H1 (cell line): ENCODE data around the gene BSPRY. TPM values are rescaled to one million over a fixed set of nuclear protein-coding genes. Genes with fewer than 3 reads are reported as not detected.

Experiments used
- CTCF ChIA-PET: fragments of 300-600 bp; sonication (Branson Sonifier 250); formaldehyde crosslinking; loops from one replicate; lab custom pipeline; 2021; ENCODE audit not compliant: partially characterized antibody; lab: Charles Lee
- POLR2A ChIA-PET: fragments of 300-600 bp; sonication (Branson Sonifier 250); formaldehyde crosslinking; loops from one replicate; lab custom pipeline; 2021; ENCODE audit warnings: inconsistent platforms; ENCODE audit not compliant: partially characterized antibody; lab: Charles Lee
- DNase-seq, 2 experiments: peaks; one replicate each; pipeline versions ENCODE4 v3.0.0 to v3.0.0-alpha.2; 2010 to 2022; ENCODE audit warnings: low spot score in 2 of 2, low read depth in 1 of 2, mixed read lengths in 1 of 2
- FAIRE-seq: peaks from 2 replicates; lab custom pipeline; 2011; peaks lifted over from hg19 to GRCh38; lab: Jason Lieb, UNC
- H2AFZ ChIP-seq: 2 replicates; pipeline ENCODE4 v1.8.1; 2012; ENCODE audit warnings: low read length, inconsistent platforms
- H2AK5ac ChIP-seq: 2 replicates; pipeline ENCODE4 v1.6.1; 2013; ENCODE audit warnings: low read depth, low read length
- H2BK120ac ChIP-seq: replicated peaks from 2 replicates; pipeline ENCODE3; 2013; ENCODE audit warnings: low read depth, low read length, inconsistent platforms
- H2BK12ac ChIP-seq: 2 replicates; pipeline ENCODE4 v1.6.1; 2013; ENCODE audit warnings: low read depth, low read length
- H2BK15ac ChIP-seq: 2 replicates; pipeline ENCODE4 v1.6.1; 2013; ENCODE audit warnings: low read length
- H2BK20ac ChIP-seq: 2 replicates; pipeline ENCODE4 v1.6.1; 2013; ENCODE audit warnings: low read length
- H2BK5ac ChIP-seq: 2 replicates; pipeline ENCODE4 v1.6.1; 2013; ENCODE audit warnings: low read depth, low read length
- H3K14ac ChIP-seq: 2 replicates; pipeline ENCODE4 v1.6.1; 2013; ENCODE audit warnings: inconsistent platforms; ENCODE audit not compliant: insufficient read length
- H3K18ac ChIP-seq: 2 replicates; pipeline ENCODE4 v1.6.1; 2013; ENCODE audit warnings: low read length; ENCODE audit errors: extremely low read depth
- H3K23ac ChIP-seq: 2 replicates; pipeline ENCODE4 v1.6.1; 2013; ENCODE audit warnings: inconsistent platforms; ENCODE audit not compliant: insufficient read length
- H3K23me2 ChIP-seq: 2 replicates; pipeline ENCODE4 v1.6.1; 2013; ENCODE audit warnings: low read depth, low read length
- H3K27ac ChIP-seq: 2 replicates; pipeline ENCODE4 v1.6.1; 2011; ENCODE audit warnings: low read depth, low read length, inconsistent platforms
- H3K27me3 ChIP-seq, 4 experiments: replicated peaks in 1 of 4; 1 replicate in 1 of 4; 2 replicates in 3 of 4; pipeline versions ENCODE4 v1.6.1 to v1.8.1; 2011 to 2013; ENCODE audit warnings: low read length in 3 of 4, mild to moderate bottlenecking in 3 of 4, inconsistent platforms in 2 of 4, mixed read lengths in 2 of 4, moderate library complexity in 1 of 4; ENCODE audit not compliant: control insufficient read depth in 3 of 4, insufficient read depth in 3 of 4; ENCODE audit errors: extremely low read depth in 1 of 4
- H3K36me3 ChIP-seq, 4 experiments: 2 replicates each; pipeline versions ENCODE4 v1.6.1 to v1.8.1; 2011 to 2013; ENCODE audit warnings: mild to moderate bottlenecking in 4 of 4, low read length in 3 of 4, moderate library complexity in 2 of 4, control low read depth in 1 of 4, inconsistent platforms in 1 of 4; ENCODE audit not compliant: insufficient read depth in 4 of 4, control insufficient read depth in 2 of 4
- H3K4ac ChIP-seq: replicated peaks from 2 replicates; pipeline ENCODE3; 2013; ENCODE audit warnings: low read length, low read depth, mixed read lengths, inconsistent platforms; ENCODE audit not compliant: insufficient read length
- H3K4me1 ChIP-seq, 4 experiments: replicated peaks in 1 of 4; 1 replicate in 1 of 4; 2 replicates in 3 of 4; pipeline versions ENCODE4 v1.6.1 to v1.8.1; 2011 to 2013; ENCODE audit warnings: low read length in 3 of 4, inconsistent platforms in 2 of 4, mixed read lengths in 1 of 4; ENCODE audit not compliant: insufficient read depth in 4 of 4, control insufficient read depth in 3 of 4
- H3K4me2 ChIP-seq, 2 experiments: 2 replicates each; pipeline versions ENCODE4 v1.6.1 to v1.8.1; 2011 to 2013; ENCODE audit warnings: low read depth in 2 of 2, low read length in 2 of 2, control low read depth in 1 of 2, inconsistent platforms in 1 of 2, mild to moderate bottlenecking in 1 of 2; ENCODE audit not compliant: insufficient read depth in 1 of 2
- H3K4me3 ChIP-seq, 4 experiments: fragments of 200-600, 300-600 bp in 1 of 4; sonication (generic), shearing (Covaris generic), sonication (Bioruptor Twin) in 1 of 4; 2 replicates each; pipeline versions ENCODE4 v1.5.1 to v1.8.1; 2011 to 2016; ENCODE audit warnings: low read length in 4 of 4, low read depth in 3 of 4, control low read depth in 2 of 4, inconsistent platforms in 2 of 4, mild to moderate bottlenecking in 2 of 4, mixed read lengths in 1 of 4, moderate library complexity in 1 of 4; ENCODE audit not compliant: insufficient read depth in 2 of 4; ENCODE audit errors: extremely low read depth in 1 of 4
- H3K56ac ChIP-seq: replicated peaks from 2 replicates; pipeline ENCODE3; 2013; ENCODE audit warnings: low read depth, mild to moderate bottlenecking, mixed read lengths, low read length, inconsistent platforms; ENCODE audit not compliant: insufficient read length
- H3K79me1 ChIP-seq: 2 replicates; pipeline ENCODE4 v1.6.1; 2013; ENCODE audit warnings: low read depth, low read length, control low read depth
- H3K79me2 ChIP-seq, 2 experiments: 2 replicates each; pipeline versions ENCODE4 v1.6.1 to v1.8.1; 2012 to 2013; ENCODE audit warnings: low read length in 2 of 2, mild to moderate bottlenecking in 2 of 2, inconsistent platforms in 1 of 2; ENCODE audit not compliant: insufficient read depth in 2 of 2, control insufficient read depth in 1 of 2
- H3K9ac ChIP-seq, 4 experiments: replicated peaks in 1 of 4; 1 replicate in 1 of 4; 2 replicates in 3 of 4; pipeline versions ENCODE4 v1.6.1 to v1.8.1; 2011 to 2013; ENCODE audit warnings: low read depth in 3 of 4, low read length in 3 of 4, control low read depth in 2 of 4, mild to moderate bottlenecking in 2 of 4, moderate library complexity in 2 of 4, inconsistent platforms in 1 of 4; ENCODE audit errors: extremely low read depth in 1 of 4
- H3K9me3 ChIP-seq, 2 experiments: 2 replicates each; pipeline versions ENCODE4 v1.6.1 to v1.8.1; 2012 to 2013; ENCODE audit warnings: mild to moderate bottlenecking in 2 of 2, moderate library complexity in 2 of 2, control low read depth in 1 of 2, inconsistent platforms in 1 of 2, low read depth in 1 of 2, low read length in 1 of 2, mixed read lengths in 1 of 2; ENCODE audit not compliant: insufficient read depth in 2 of 2
- H4K20me1 ChIP-seq, 2 experiments: replicated peaks in 1 of 2; 2 replicates each; pipeline versions ENCODE3 to v1.8.1; 2011 to 2013; ENCODE audit warnings: inconsistent platforms in 2 of 2, low read length in 2 of 2, mild to moderate bottlenecking in 1 of 2; ENCODE audit not compliant: insufficient read depth in 2 of 2, control insufficient read depth in 1 of 2
- H4K5ac ChIP-seq: 2 replicates; pipeline ENCODE4 v1.6.1; 2013; ENCODE audit warnings: low read length, low read depth, mixed read lengths, inconsistent platforms; ENCODE audit not compliant: insufficient read length
- H4K8ac ChIP-seq: 2 replicates; pipeline ENCODE4 v1.8.0; 2013; ENCODE audit warnings: mild to moderate bottlenecking, moderate library complexity, low read length, inconsistent platforms; ENCODE audit not compliant: insufficient read depth; ENCODE audit errors: extremely low read depth
- H4K91ac ChIP-seq: replicated peaks from 2 replicates; pipeline ENCODE3; 2013; ENCODE audit warnings: low read length, mixed read lengths, inconsistent platforms; ENCODE audit not compliant: insufficient read length
- BACH1 ChIP-seq: IDR thresholded peaks from 2 replicates; pipeline ENCODE4 v1.6.1; 2012; ENCODE audit warnings: low read length, improper control_type of control experiment
- CBX5 ChIP-seq: fragments of 300-800, 300-1000 bp; sonication (generic); IDR thresholded peaks from 2 replicates; pipeline ENCODE4 v1.7.1; 2016; ENCODE audit warnings: antibody characterized with exemption, low read length, low read depth
- EGR1 ChIP-seq: IDR thresholded peaks from 2 replicates; pipeline ENCODE4 v1.6.1; 2011; ENCODE audit warnings: low read depth, low read length, borderline replicate concordance
- EZH2 ChIP-seq: fragments of 200-600 bp; sonication (generic); IDR thresholded peaks from 2 replicates; pipeline ENCODE4 v1.7.1; 2012; ENCODE audit warnings: low read depth, mild to moderate bottlenecking, moderate library complexity, low read length, inconsistent platforms; ENCODE audit not compliant: severe bottlenecking
- HDAC2 ChIP-seq, 2 experiments: fragments of 300-600 bp in 1 of 2; sonication (generic) in 1 of 2; IDR thresholded peaks; 2 replicates each; pipeline ENCODE4 v1.6.1; 2011 to 2012; ENCODE audit warnings: low read depth in 2 of 2, low read length in 2 of 2, mild to moderate bottlenecking in 2 of 2, moderate library complexity in 2 of 2, borderline replicate concordance in 1 of 2, inconsistent platforms in 1 of 2
- KDM4A ChIP-seq: IDR thresholded peaks from one replicate; pipeline ENCODE4 v1.7.1; 2012; ENCODE audit warnings: low read depth, mild to moderate bottlenecking, moderate library complexity, low read length, inconsistent platforms; ENCODE audit not compliant: severe bottlenecking
- KDM5A ChIP-seq: fragments of 200-600 bp; IDR thresholded peaks from 2 replicates; pipeline ENCODE4 v1.7.1; 2012; ENCODE audit warnings: mild to moderate bottlenecking, low read length, inconsistent platforms, mixed read lengths
- NANOG ChIP-seq: IDR thresholded peaks from 2 replicates; pipeline ENCODE4 v1.6.1; 2011; ENCODE audit warnings: low read length, low read depth, mild to moderate bottlenecking, inconsistent platforms; ENCODE audit not compliant: insufficient read depth, poor library complexity, severe bottlenecking
- NRF1 ChIP-seq: IDR thresholded peaks from 2 replicates; pipeline ENCODE4 v1.6.1; 2011; ENCODE audit warnings: mild to moderate bottlenecking, low read depth, low read length, improper control_type of control experiment
- PHF8 ChIP-seq: fragments of 200-600 bp; sonication (generic); conservative IDR thresholded peaks from 2 replicates; pipeline ENCODE4 v1.7.1; 2012; ENCODE audit warnings: low read depth, mild to moderate bottlenecking, inconsistent platforms, low read length, moderate library complexity
- SIRT6 ChIP-seq: IDR thresholded peaks from one replicate; pipeline ENCODE4 v1.7.1; 2012; ENCODE audit warnings: low read length, inconsistent platforms
- USF2 ChIP-seq: IDR thresholded peaks from 2 replicates; pipeline ENCODE4 v1.6.1; 2011; ENCODE audit warnings: low read length, improper control_type of control experiment
- WGBS, 2 experiments: shearing (Covaris generic) in 1 of 2; methylation state at CpG; one replicate each; pipeline versions ENCODE4 v1.1.6 to v1.1.7; 2013 to 2015; ENCODE audit warnings: low lambda C conversion rate in 2 of 2, mixed read lengths in 2 of 2, inconsistent platforms in 1 of 2, low coverage in 1 of 2, missing lambda C conversion rate in 1 of 2; ENCODE audit not compliant: insufficient replicate concordance in 2 of 2, insufficient coverage in 1 of 2, insufficient read length in 1 of 2; ENCODE audit errors: extremely low coverage in 1 of 2, missing lambda C conversion rate in 1 of 2; 5-methylcytosine and 5-hydroxymethylcytosine counted together
- polyA plus RNA-seq, 7 experiments: library from polyadenylated mRNA; depleted of rRNA in 3 of 7; stranded (reverse) in 5 of 7; unstranded in 2 of 7; fragments of >200 nt in 5 of 7; fragments of 200-250 nt in 2 of 7; gene quantifications; 1 replicate in 5 of 7; 2 replicates in 1 of 7; 4 replicates in 1 of 7; pipeline versions ENCODE4 v1.2.1 to v1.2.3, GENCODE V29; 2011 to 2013; ENCODE audit warnings: missing spikeins in 2 of 7, mixed read lengths in 2 of 7
- total RNA-seq: library from RNA; stranded (reverse); fragmentation: NEBNext Ultra II Directional; extraction: Animal tissue kit (Norgen Biotek cat#: 25700); gene quantifications from 2 replicates; pipeline ENCODE4 v1.2.1, GENCODE V29; 2021

BSPRY gene
- total and polyA plus RNA-seq, 2 of the 8 experiments (the other 6 are each of a cell fraction or from before 2014, with no cell fraction given), result 5.5 to 10.9 TPM

DNA sequence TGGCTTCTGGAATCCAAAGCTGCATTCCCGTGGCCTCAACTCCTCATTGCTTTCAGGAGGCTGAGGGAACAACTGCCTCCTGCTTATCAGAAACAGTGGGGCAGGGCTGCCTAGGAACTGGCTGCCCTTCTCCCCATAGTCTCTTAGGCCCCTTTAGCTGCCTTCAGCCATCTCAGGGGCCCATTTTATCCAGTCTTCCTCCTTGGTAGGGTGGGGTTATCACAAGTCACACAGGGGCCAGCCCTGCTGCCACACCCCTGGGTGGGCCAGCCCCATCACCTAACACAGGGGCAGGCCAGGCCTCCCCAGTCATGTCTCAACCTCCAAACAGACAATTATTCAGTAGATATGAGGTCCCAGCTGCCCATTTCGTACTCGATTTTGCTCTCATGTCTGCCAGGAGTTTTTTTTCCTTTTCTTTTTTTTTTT is 47.9 kb downstream of the BSPRY start:
- CTCF ChIA-PET, result interaction anchor here (1.2 to 2.0 kb wide), 4 partner anchors 10 to 27 kb away, joined by 3 to 4 read pairs (median 4); no protein-coding TSS in a partner anchor
- TF ChIP-seq KDM5A (no peak), KDM4A (no peak), NRF1 (no peak), CBX5 (no peak), BACH1 (no peak), HDAC2 (IDR thresholded peaks at IDR 0.05; ENCODE audit: borderline replicate concordance in 1 of 2, low read depth in 2 of 2, low read length in 2 of 2) (no peak), PHF8 (no peak), SIRT6 (no peak), EGR1 (no peak), EZH2 (no peak), NANOG (no peak), USF2 (no peak)

More for the DNA sequence above, 47.9 kb downstream of the BSPRY start:
- no peak overlapping the region for H2AFZ ChIP-seq
- no peak overlapping the region for H3K9ac ChIP-seq
- no peak overlapping the region for H3K4ac ChIP-seq
- no peaks in the 10 kb centered on the region for H3K27me3 ChIP-seq
- H3K79me2 ChIP-seq, result no peaks in the 10 kb centered on the region
- H4K5ac ChIP-seq, result no peak overlapping the region
- H2AK5ac ChIP-seq, result no peak overlapping the region
- H4K8ac ChIP-seq, result no peak overlapping the region
- no peaks in the 10 kb centered on the region for H3K23me2 ChIP-seq
- 94% methylated on average over 3 of the region's 3 CpGs; no CpG with 5 or more reads in 1 of the 2 experiments for WGBS, 2 experiments
- H3K4me2 ChIP-seq, result no peak overlapping the region
- POLR2A ChIA-PET, result interaction anchor here (1.1 to 1.5 kb wide), 2 partner anchors 10 to 13 kb away, joined by 4 to 6 read pairs; partner anchors contain the start of genes C9orf43 and POLE3
- no peak overlapping the region for H2BK120ac ChIP-seq
- no peak for FAIRE-seq
- no peak for DNase-seq
- H3K18ac ChIP-seq, result no peak overlapping the region
- H3K14ac ChIP-seq, result no peak overlapping the region
- no peaks in the 10 kb centered on the region for H3K36me3 ChIP-seq
- no peak overlapping the region for H2BK5ac ChIP-seq
- no peak overlapping the region for H3K56ac ChIP-seq
- H3K79me1 ChIP-seq, result no peaks in the 10 kb centered on the region; the same call in 1 of the 2 replicates
- H4K91ac ChIP-seq, result no peak overlapping the region
- H4K20me1 ChIP-seq, result no peaks in the 10 kb centered on the region
- H3K4me1 ChIP-seq, result peaks cover 0 to 2% (median 0%) of the 10 kb centered on the region in 4 experiments; a peak in 2 of 7 replicates
- no peak overlapping the region for H2BK15ac ChIP-seq
- H3K23ac ChIP-seq, result no peak overlapping the region
- H2BK12ac ChIP-seq, result no peak overlapping the region
- no peak overlapping the region for H3K4me3 ChIP-seq
- H2BK20ac ChIP-seq, result no peak overlapping the region
- H3K27ac ChIP-seq, result no peak overlapping the region
- no peaks in the 10 kb centered on the region for H3K9me3 ChIP-seq
